GM19023 (cell line): Measurements from ENCODE around the gene TMEM184A.
"Not testable (repeated sequence)": the region's sequence is repeated elsewhere in the genome, so short reads cannot be mapped to it uniquely, and the experiment has no call there.

Experiments
- ATAC-seq: cut with Tn5 transposase; IDR thresholded peaks from one replicate; pipeline ENCODE4 v1.9.1; 2021; ENCODE audit warnings: mild to moderate bottlenecking, moderate library complexity; ENCODE audit not compliant: unreplicated experiment

TMEM184A gene

DNA sequence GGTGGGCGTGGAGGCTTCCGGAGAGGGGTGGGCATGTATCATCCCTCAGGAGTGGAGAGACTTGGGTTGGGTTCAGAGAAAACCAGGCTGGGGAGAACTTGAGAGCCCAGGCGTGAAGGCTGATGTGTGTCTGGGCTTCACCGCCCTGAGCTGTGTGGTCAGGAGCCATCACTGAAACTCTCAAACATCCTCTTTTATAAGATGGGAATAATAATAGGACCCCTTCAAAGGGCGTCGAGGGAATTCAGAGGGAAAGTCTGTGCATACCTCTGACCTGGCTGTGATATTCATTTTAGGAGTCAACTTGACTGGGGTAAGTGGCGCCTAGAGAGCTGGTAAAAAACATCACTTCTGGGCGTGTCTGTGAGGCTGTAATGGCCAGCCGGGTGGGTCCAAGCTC is 34.9 kb upstream of the TMEM184A start:
- ATAC-seq: no peak

DNA sequence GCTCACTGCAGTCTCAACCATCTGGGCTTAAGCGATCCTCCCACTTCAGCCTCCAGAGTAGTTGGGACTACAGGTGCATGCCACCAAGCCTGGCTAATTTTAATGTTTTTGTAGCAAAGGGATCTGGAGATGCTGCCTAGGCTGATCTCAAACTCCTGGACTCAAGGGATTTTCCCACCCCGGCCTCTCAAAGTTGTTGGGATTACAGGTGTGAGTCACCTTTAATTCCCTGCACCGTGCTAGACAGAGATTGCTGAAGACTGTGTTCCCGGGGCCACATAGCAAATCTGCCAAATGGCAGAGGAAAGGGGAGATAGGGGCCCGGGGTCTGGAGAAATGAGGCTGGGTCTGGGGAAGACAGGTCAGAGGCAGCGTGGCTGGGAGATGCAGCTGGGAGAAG is 34.5 kb upstream of the TMEM184A start:
- ATAC-seq: no peak

DNA sequence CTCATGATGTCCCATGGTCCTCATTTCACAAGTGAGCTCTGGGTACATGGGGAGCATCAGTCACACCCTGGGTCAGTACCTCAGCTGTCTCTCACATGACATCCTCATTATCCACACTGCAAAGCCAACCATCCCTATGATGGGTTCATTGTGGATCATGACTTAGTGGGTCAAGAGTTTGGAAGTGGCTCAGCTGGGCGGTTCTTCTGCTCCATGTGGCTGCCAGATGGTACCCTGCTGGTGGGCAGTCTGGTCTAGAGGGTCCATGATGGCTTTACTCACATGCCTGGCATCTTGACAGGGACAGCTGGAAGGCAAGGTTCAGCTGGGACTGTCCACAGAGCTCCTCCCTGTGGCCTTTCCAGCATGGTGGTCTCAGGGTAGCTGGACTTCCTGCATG is 33.0 kb upstream of the TMEM184A start:
- ATAC-seq: no peak

DNA sequence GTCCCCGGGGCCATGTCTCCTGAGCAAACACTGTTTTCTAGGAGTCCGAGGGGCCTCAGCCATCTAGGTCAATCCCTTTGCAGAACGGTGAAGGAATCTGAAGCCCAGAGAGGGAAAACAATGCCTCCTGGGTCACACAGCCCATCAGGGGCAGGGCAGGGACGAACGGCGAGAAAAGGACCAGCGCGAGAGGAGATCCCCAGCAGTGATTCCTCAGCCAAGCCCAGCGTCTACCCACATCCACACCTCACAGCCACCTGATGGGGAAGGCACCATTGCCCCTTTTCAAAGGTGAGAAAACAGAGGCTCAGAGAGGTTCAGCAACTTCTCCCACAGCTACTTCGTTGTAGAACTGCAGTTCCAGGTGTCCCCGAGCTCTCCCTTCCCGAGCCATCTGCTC is 31.7 kb upstream of the TMEM184A start:
- no peak for ATAC-seq

DNA sequence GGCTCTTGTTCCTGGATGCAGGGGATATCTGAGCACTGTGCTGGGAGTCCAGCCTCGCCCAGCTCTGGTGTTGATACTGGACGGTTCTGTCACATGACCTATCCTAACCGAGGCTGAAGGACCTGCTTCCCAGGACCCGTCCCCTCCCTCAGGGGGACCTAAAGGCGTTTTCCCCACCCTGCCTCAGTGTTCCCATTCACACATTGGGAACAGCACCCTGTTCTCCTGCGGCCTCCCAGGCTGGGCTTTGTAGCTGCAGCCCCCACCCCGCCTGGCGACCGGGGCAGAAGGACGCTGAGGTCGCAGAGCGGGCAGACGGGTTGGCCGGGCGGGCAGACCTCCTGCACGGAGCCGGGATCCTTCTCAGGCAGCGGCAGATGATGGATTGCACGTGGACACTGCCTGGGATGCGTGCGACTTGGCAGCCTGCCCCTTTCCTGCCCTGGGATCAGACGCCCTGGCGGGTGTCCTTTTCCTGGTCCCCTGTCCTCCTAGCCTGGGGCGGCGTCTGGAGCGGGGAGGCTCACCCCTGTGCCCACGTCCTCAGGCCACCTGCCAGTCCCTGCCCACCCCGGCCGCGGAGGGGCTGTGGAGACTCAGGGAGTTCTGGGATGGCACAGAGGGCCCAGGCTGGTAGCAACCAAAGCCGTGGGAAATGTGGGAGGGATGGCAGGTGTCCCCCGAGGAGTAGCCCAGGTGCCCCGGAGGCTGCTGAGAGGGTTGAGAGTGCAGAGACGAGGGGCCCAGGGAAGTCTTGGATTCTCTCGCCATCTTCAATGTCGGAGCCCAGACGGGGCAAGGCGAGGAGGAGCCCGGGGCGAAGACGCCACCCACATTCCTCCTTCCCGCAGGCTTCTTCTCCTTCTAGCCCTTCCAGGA is 31.1 kb upstream of the TMEM184A start:
- no peak for ATAC-seq

DNA sequence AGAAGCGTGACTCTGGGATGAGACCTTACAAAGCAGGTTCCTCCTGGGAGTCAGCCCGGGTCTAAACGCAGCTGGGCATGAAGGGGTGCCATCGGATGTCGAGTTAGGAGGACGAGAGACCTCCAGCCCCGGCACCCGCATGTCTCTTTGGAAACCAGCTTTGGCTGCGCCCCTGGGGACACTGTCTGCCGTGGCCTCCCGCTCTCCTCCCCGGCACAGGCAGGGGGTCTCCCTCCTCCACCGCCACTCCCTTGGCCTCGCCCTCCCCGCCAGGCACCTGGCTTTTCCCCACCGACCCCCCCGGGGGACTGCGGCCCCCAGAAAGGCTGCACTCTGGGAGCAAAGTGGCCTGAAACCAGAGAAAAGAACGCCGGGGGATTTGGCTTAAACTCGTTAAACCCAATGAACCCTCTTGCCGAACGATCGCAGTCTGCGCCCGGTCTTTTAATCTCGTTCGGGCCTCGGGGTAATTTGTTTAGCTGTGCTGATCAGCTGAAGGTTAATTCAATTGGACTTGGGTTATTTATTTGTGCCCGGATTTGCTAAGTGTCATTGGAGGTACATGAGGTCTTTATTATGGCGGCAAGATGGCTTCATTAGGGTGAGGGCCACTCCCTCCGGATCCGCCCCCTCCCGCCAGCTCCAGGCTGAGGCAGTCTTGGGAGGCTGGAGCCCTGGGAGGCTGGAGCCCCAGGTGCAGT is 30.3 kb upstream of the TMEM184A start:
- no peak for ATAC-seq

DNA sequence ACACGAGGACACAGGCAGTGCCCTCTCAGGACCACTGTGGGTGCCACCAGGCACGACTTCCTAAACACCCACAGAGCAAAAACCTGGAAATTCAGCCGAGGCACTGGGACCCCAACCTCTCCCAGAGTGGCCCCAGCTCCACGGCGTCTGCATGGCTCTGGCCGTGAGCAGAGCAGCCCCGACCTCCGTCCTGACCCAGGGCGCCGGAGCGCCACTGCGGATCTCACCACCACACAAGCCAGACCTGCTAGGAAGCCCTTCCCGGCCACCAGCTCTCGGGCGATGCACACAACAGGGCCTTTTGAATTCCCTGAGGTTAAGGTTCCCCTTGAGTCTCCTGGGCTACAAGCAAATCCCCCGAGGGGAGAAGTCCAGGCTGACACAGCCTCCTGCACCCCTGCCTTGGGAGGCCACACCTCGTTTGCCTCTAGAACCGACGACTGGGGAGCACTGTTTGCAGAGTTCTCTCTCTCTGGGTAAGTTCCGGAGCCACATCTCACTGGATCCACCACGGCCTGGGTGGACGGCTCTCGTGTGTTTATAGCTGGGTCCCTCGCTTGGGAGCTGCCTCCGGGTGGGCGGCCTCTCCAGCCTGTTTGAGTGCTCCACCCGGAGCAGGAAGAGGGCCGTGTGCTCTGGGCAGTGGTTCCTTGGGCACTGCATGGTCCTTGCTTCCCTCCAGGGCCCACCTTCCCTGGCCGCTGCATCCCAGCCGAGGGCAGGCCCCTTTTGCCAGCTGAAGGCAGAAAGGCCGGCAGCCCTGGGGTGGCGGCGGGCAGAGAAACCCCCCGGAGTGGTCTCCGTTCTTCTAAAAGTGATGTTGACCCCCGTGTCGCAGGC is 29.4 kb upstream of the TMEM184A start:
- no peak for ATAC-seq

DNA sequence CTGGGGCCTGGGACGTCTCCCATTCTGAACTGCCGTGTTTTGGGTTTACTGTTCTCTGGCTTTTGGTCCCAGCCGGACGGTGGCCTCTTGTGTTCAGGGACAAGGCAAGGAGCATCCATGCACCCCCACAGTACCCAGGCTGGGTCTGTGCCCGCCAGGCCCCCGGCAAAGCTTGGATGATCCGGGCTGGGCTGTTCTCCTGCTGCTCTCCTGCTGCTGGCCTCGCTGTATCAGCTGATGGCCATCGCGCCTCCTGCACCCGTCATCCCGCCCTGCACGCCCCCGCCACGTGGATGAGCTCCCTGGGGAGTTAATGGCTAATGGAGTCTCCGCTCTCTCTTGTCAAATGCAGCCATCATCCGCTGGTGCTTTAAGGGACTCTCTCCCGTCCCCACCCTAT is 28.7 kb upstream of the TMEM184A start:
- no peak for ATAC-seq

DNA sequence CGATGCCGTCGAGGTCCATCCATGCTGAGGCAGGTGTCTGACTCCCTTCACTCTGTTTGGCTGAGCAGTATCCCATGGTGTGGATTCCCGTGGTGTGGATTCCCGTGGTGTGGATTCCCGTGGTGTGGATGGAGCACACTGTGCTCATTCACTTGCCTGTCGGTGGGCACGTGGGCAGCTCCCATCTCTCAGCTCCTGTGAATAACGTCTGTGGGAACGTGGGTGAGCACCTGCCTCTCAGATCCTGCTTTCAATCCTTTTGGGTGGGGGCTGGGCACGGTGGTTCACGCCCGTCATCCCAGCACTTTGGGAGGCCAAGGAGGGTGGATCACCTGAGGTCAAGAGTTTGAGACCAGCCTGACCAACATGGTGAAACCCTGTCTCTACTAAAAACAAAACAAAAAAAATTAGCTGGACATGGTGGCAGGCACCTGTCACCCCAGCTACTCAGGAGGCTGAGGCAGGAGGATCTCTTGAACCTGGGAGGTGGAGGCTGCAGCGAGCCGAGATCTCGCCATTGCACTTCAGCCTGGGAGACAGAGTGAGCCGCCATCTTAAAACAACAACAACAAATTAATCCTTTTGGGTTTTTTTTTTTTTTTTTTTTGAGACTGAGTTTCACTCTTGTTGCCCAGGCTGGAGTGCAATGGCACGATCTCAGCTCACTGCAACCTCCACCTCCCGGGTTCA is 27.4 kb upstream of the TMEM184A start:
- ATAC-seq: not testable (repeated sequence)

DNA sequence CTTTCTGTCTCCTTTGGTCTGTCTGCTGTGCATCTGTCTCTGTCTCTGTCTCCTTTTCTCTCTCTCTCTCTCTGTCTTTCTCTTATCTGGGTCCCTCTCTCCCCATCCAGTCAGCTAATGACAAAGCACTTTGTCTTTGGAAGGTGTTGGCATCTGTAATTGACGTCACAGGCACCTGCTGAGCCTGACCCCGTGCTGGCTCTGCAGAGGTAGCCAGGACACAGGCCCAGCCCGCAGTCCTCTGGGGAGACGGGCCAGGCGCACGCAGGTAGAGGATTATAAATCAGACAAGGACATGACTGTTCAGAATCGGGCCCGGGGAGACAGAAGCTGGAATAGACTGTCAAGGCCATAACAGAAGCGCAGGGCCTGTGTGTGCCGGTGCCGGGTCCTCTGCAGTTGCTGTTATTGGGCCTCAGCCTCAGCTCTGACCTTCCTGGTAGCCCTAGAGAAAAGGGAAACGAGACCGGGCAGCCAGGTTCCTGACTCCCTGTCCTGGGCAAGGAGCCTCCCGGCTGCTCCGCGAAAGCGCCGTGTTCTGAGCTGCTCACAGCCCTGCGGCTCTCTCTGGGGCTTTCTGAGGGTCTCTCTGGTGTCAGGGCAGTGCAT is 24.5 kb upstream of the TMEM184A start:
- ATAC-seq: no peak

DNA sequence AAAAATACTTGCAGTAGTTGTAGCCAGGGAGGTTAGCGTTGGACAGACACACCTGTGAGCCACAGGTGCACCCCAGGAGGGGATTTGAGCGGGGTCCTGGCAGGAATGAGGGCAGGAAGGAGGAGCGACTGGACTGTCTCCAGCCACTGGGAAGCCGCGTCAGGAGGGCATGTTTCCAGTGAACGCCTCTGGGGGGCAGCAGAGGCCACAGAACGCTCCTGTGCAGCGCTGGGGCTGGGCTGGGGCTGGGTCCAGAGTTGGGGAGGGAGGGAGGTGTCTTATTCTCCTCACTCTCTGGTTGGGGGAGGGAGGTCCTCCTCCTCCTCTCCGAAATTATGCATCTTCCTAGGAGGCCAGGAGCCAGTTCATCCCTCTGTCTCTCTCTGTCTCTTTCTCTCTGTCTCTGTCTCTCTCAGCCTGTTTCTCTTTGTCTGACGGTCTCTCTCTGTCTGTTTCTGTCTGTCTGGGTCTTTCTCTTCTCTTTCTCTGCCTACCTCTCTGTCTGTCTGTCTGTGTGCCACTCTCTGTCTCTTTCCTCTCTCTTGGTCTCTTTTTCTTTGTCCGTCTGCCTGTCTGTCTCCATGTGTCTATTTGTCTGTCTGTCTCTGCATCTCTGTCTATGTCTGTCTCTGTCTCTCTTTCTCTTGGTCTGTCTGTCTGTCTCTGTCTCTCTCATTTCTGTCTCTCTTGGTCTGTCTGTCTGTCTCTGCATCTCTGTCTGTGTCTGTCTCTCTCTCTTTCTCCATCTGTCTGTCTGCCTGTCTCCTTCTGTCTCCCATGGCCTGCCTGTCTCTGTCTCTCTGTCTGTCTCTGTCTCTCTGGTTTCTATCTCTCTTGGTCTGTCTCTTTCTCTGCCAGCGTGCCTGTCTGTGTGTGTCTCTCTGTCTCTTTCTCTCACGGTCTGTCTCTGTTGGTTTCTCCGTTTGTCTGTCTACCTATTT is 23.7 kb upstream of the TMEM184A start:
- no peak for ATAC-seq

DNA sequence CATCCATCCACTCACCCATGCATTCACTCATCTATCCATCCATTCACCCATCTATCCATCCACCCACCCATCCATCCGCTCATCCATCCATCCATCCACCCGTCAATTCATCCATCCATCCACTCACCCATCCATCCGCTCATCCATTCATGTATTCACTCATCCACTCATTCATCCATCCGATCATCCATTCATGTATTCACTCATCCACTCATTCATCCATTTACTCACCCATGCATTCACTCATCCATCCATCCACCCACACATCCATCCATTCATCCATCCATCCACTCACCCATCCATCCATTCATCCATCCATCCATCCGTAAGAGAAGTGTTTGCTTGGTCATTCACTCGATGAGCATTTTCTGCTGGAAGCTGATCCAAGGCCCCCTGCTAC is 22.5 kb upstream of the TMEM184A start:
- no peak for ATAC-seq

DNA sequence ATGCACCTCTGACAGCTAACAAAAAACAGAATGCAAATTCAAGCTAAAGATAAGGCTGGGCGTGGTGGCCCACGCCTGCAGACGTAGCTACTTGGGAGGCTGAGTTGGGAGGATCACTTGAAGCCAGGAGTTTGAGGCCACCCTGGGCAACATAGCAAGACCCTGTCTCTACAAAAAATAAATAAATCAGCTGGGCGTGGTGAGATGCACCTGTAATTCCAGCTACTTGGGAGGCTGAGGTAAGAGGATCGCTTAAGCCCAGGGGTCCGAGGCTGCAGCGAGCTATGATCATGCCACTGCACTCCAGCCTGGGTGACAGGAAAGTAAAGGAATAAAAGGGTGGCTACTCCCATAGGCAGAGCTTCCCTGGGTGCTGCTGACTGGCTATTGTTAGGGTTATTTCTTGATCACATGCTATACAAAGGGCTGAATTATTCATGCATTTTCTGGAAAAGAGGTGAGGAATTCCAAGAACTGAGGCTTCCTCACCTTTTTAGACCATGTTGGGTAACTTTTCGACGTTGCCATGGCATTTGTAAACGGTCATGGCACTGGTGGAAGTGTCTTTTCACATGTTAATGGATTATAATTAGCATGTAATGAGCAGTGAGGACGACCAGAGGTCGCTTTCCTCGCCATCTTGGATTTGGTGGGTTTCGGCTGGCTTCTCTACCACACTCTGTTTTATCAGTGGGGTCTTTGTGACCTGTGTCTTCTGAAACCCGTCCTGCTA is 20.7 kb upstream of the TMEM184A start:
- ATAC-seq: no peak

DNA sequence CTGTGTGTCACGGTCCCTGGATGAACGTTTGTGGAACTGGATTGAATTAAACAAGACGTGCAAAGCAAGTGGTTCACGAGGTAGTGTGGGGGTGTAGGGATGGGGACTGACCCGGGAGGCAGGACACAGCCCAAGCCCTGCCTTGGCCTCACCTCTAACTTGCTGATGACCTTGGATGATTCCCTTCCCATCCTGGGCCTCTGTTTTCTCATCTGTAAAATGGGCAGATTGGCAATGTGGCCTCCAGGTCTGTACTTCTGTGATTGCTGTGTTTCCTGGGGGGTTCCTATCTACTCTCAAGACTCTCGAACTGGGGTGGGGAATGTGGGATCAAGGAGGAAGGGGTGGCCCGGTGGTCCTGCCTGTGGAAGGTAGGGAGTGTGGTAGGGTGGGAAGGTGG is 19.8 kb upstream of the TMEM184A start:
- no peak for ATAC-seq

DNA sequence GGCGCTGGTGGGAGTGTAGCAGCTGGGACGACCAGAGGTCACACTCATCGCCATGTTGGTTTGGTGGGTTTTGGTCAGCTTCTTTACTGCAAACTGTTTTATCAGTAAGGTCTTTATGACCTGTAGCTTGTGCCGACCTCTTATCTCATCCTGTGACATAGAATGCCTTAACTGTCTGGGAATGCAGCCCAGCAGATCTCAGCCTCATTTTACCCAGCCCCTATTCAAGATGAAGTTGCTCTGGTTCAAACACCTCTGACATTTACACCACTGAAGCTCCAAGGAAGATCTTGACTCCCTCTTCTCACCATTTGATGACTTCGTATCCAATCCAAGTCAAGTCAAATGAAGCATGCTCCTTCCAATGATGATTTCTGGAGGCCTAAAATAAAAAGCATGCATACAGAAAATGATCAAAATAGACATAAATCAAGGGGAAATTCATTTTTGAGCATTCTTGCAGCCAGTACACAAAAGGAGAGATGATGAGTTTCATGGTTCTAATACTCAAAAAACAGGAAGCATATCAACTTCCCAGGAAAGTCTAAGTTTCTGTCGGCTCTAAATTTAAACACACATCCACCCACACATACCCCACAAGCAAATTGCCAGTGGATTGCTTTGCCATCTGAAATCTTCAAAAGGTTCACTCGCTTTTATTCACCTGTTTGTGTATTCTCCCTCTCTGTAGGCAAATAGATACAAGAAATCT is 16.3 kb upstream of the TMEM184A start:
- no peak for ATAC-seq

DNA sequence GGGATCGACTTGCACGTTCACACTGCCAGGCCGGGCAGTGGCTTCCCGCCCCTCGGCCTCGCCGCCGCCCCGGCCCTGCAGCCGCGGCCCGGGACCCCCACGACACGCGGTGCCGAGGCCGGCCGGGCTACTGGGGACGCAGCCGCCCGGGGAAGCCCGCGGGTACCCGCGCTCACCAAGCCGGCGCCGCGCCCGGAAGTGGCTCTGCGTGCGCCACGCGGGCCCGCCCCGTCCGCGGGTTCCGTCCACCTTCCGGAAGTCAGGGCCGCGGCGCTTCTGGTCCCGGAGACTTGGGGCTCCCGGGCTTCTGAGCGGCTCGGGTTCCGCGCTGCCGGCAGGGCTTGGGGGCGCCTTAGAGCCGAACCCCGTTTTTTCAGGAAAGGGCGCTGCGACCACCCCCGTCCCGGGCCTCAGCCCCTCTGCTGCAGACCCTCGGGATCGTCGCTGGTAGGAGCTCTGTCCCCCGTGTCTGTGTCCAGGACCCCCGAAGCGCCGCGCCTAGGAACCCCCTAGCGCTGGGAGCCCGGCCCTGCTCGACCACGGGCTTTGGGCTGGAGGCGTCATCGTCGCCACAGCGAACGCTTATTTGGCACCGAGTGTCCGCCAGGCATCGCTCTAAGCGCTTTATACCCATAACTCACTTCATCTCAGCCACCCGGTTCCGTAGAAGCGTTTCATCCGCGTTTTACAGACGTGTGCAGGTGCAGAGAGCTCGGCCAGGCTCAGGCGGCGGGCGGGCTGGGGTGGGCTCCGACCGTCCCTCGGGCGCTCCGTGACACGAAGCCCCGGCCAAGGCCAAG is 14.0 kb upstream of the TMEM184A start, which contains the start of gene PSMG3:
Gene PSMG3, minus strand, starts transcription at position 200 of the 800 bp plus-strand sequence. CDS start 693 bp downstream, outside the sequence.
- ATAC-seq: peak; percentile 89

DNA sequence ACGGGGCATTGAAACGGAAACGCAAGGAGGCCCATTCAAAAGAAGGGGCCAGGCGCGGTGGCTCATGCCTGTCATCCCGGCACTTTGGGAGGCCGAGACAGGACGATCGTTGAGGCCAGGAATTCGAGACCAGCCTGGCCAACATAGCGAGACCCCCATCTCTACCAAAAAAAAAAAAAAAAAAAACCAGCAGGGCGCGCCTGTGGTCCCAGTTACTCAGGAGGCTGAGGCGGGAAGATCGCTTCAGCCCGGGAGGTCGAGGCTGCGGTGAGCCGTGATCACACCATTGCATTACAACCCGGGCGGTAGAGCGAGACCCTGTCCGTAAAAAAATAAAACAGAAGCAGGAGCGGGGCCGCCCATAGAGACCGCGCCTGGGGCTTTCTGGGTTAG is 13.4 kb upstream of the TMEM184A start:
- ATAC-seq: peak; percentile 31
